Measurements from ENCODE around the gene SHC4.

GRCh38 chr15:48802257-48802656 lies 161.5 kb downstream of the SHC4 start:
- TF ChIP-seq CTCF (IDR thresholded peaks at IDR 0.05; ENCODE audit: insufficient read depth, low read length, poor library complexity, severe bottlenecking) = no peak
- TF ChIP-seq EZH2phosphoT487 (conservative IDR thresholded peaks at IDR 0.05; ENCODE audit: low read length) = no peak

Data from SU-DHL-6 (cell line).